ENCODE results near the gene CSMD2. TPM values are rescaled to one million over a fixed set of nuclear protein-coding genes. Genes with fewer than 3 reads are reported as not detected.

The CSMD2 gene
- total and polyA plus RNA-seq, 12 donors: 0.35 to 5.1 (median 1.5) TPM

- Histone ChIP-seq H3K4me1 (replicated peaks in 1 of 2) (no peaks in the 10 kb centered on the region), H3K9me3 (replicated peaks in 1 of 3) (no peaks in the 10 kb centered on the region), H3K36me3 (replicated peaks in 1 of 2) (no peaks in the 10 kb centered on the region), H3K27ac (no peak overlapping the region), H3K27me3 (no peaks in the 10 kb centered on the region), H3K4me3 (no peak overlapping the region)
- TF ChIP-seq CTCF (IDR thresholded peaks at IDR 0.05) (no peak), POLR2A (IDR thresholded peaks at IDR 0.05) (no peak)
- WGBS, 4 donors: 85 to 94% (median 91%) methylated on average over 1 of the region's 1 CpG
- no peak for DNase-seq
- intact Hi-C loops (cut with DNase I): no loop called here
Observed at GRCh38 chr1:33687000-33687399, 478.0 kb downstream of the CSMD2 start.

- Histone ChIP-seq H3K4me1 (replicated peaks in 1 of 2) (no peaks in the 10 kb centered on the region), H3K27ac (no peak overlapping the region), H3K27me3 (no peaks in the 10 kb centered on the region), H3K36me3 (replicated peaks in 1 of 2) (no peaks in the 10 kb centered on the region), H3K9me3 (replicated peaks in 1 of 3) (no peaks in the 10 kb centered on the region), H3K4me3 (no peak overlapping the region)
- intact Hi-C loops (cut with DNase I): no loop called here
- TF ChIP-seq POLR2A (IDR thresholded peaks at IDR 0.05) (no peak), CTCF (IDR thresholded peaks at IDR 0.05) (no peak)
- WGBS, 4 donors: 92 to 100% (median 94%) methylated on average over 1 of the region's 1 CpG; no CpG with 5 or more reads in 1 of the 4 donors
- no peak for DNase-seq
Observed at GRCh38 chr1:33686551-33686950, 478.5 kb downstream of the CSMD2 start.

- intact Hi-C loops (cut with DNase I): no loop called here
Observed at GRCh38 chr1:33685256-33685655, 479.8 kb downstream of the CSMD2 start.

DNA sequence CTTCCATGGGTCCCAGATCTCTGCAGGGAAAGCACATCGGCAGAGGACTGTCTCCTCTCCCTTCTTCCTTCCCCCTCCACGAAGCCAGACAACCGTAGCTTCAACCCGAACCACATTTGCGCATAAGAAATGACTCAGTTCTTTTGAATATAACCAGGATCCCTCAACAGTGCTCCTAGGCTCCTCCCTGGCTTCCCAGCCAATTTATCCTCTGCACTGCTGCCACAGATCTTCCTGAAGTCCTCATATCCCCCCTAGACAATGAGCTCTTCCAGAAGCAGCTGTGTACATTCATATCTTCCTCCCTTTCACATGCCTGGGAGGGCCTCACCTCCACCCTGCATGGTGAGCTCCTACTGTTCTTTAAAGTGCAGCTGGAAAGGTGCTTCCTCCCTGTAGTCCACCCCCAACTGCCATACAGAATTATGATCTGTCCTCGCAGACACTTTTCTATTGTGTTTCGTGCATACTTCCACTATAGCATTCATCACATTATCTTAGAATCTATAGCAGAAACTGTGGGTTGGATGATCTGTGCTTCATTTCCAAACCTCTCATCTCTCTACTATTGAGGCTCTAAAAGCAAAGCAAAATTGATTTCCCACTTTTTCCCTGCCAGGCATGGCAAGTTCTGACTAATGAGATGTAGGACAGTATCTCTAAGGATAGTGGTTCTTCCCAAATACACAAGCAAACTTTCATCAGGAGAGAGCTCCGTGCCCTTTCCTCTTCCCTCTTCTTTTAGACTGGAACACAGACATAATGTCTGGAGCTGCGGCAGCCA is 480.4 kb downstream of the CSMD2 start:
- intact Hi-C loops (cut with DNase I): no loop called here
- no peaks in the 10 kb centered on the region for H3K9me3 ChIP-seq (replicated peaks in 1 of 3)
- no peaks in the 10 kb centered on the region for H3K27me3 ChIP-seq
- no peak for TF ChIP-seq CTCF (IDR thresholded peaks at IDR 0.05)
- TF ChIP-seq POLR2A (IDR thresholded peaks at IDR 0.05): no peak
- DNase-seq: no peak
- no peaks in the 10 kb centered on the region for H3K4me1 ChIP-seq (replicated peaks in 1 of 2)
- WGBS, 4 donors: 80 to 87% (median 85%) methylated on average over 9 of the region's 9 CpGs
- no peak overlapping the region for H3K27ac ChIP-seq
- H3K36me3 ChIP-seq (replicated peaks in 1 of 2): no peaks in the 10 kb centered on the region
- no peak overlapping the region for H3K4me3 ChIP-seq

More at GRCh38 chr1:33685256-33685655, 479.8 kb downstream of the CSMD2 start:
- no peaks in the 10 kb centered on the region for H3K36me3 ChIP-seq (replicated peaks in 1 of 2)
- no peak overlapping the region for H3K4me3 ChIP-seq
- H3K9me3 ChIP-seq (replicated peaks in 1 of 3): no peaks in the 10 kb centered on the region
- TF ChIP-seq CTCF (IDR thresholded peaks at IDR 0.05) (no peak), POLR2A (IDR thresholded peaks at IDR 0.05) (no peak)
- no peaks in the 10 kb centered on the region for H3K27me3 ChIP-seq
- H3K27ac ChIP-seq: no peak overlapping the region
- no peaks in the 10 kb centered on the region for H3K4me1 ChIP-seq (replicated peaks in 1 of 2)
- DNase-seq: no peak
- 50 to 69% (median 51%) methylated on average over 5 of the region's 5 CpGs for WGBS, 4 donors
